Osteocyte (in vitro differentiated cells): Measurements from ENCODE around the gene LAPTM5. TPM values are rescaled to one million over a fixed set of nuclear protein-coding genes. Genes with fewer than 3 reads are reported as not detected.

Source experiments
- DNase-seq: peaks from one replicate; pipeline ENCODE4 v3.0.0; 2021; ENCODE audit warnings: mixed read lengths; ENCODE audit not compliant: unreplicated experiment; ENCODE audit errors: extremely low spot score
- H3K27ac Mint-ChIP-seq: one replicate; pipeline ENCODE4 v1.8.0; 2021; ENCODE audit warnings: mild to moderate bottlenecking, mixed read lengths; ENCODE audit not compliant: unreplicated experiment
- H3K27me3 Mint-ChIP-seq: one replicate; pipeline ENCODE4 v1.8.0; 2021; ENCODE audit warnings: mixed read lengths; ENCODE audit not compliant: unreplicated experiment
- H3K36me3 Mint-ChIP-seq: one replicate; pipeline ENCODE4 v1.8.0; 2021; ENCODE audit warnings: mixed read lengths; ENCODE audit not compliant: unreplicated experiment
- H3K4me1 Mint-ChIP-seq: one replicate; pipeline ENCODE4 v1.8.0; 2021; ENCODE audit warnings: mixed read lengths; ENCODE audit not compliant: unreplicated experiment
- H3K4me3 Mint-ChIP-seq: one replicate; pipeline ENCODE4 v1.8.0; 2021; ENCODE audit warnings: mild to moderate bottlenecking, moderate library complexity, mixed read lengths; ENCODE audit not compliant: unreplicated experiment
- H3K9me3 Mint-ChIP-seq: one replicate; pipeline ENCODE4 v1.8.0; 2021; ENCODE audit warnings: mixed read lengths; ENCODE audit not compliant: unreplicated experiment
- total RNA-seq: library from RNA; stranded (reverse); gene quantifications from 2 replicates; pipeline ENCODE4 v1.2.1, GENCODE V29; 2021
- TF ChIP-seq, protein P1 (sequence below): fragments of 200-600 bp; sonication (generic); IDR thresholded peaks from 2 replicates; pipeline ENCODE4 v1.5.0; 2021; ENCODE audit warnings: antibody characterized with exemption, mild to moderate bottlenecking, moderate library complexity

Gene LAPTM5
- total RNA-seq, 1 donor from 2014 or later: not detected

GRCh38 chr1:30747033-30748008, 10.3 kb downstream of the LAPTM5 start:
- no peak overlapping the region for H3K27ac Mint-ChIP-seq
- no peak overlapping the region for H3K4me3 Mint-ChIP-seq
- DNase-seq: no peak
- H3K4me1 Mint-ChIP-seq: no peaks in the 10 kb centered on the region
- peaks cover 5% of the 10 kb centered on the region for H3K27me3 Mint-ChIP-seq
- no peaks in the 10 kb centered on the region for H3K36me3 Mint-ChIP-seq
- TF ChIP-seq, protein P1, sequence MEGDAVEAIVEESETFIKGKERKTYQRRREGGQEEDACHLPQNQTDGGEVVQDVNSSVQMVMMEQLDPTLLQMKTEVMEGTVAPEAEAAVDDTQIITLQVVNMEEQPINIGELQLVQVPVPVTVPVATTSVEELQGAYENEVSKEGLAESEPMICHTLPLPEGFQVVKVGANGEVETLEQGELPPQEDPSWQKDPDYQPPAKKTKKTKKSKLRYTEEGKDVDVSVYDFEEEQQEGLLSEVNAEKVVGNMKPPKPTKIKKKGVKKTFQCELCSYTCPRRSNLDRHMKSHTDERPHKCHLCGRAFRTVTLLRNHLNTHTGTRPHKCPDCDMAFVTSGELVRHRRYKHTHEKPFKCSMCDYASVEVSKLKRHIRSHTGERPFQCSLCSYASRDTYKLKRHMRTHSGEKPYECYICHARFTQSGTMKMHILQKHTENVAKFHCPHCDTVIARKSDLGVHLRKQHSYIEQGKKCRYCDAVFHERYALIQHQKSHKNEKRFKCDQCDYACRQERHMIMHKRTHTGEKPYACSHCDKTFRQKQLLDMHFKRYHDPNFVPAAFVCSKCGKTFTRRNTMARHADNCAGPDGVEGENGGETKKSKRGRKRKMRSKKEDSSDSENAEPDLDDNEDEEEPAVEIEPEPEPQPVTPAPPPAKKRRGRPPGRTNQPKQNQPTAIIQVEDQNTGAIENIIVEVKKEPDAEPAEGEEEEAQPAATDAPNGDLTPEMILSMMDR: no peak
- no peaks in the 10 kb centered on the region for H3K9me3 Mint-ChIP-seq

GRCh38 chr1:30746212-30747032, 11.2 kb downstream of the LAPTM5 start:
- Mint-ChIP-seq H3K27ac (no peak overlapping the region), H3K4me3 (no peak overlapping the region), H3K4me1 (no peaks in the 10 kb centered on the region)

GRCh38 chr1:30745834-30746208, 11.8 kb downstream of the LAPTM5 start:
- H3K27me3 Mint-ChIP-seq: peaks cover 7% of the 10 kb centered on the region
- H3K4me3 Mint-ChIP-seq: no peak overlapping the region
- H3K4me1 Mint-ChIP-seq: no peaks in the 10 kb centered on the region
- no peak for DNase-seq
- H3K9me3 Mint-ChIP-seq: no peaks in the 10 kb centered on the region
- no peaks in the 10 kb centered on the region for H3K36me3 Mint-ChIP-seq
- TF ChIP-seq, protein P1: no peak
- H3K27ac Mint-ChIP-seq: no peak overlapping the region

More at GRCh38 chr1:30746212-30747032, 11.2 kb downstream of the LAPTM5 start:
- peaks cover 7% of the 10 kb centered on the region for H3K27me3 Mint-ChIP-seq
- TF ChIP-seq, protein P1: no peak
- H3K36me3 Mint-ChIP-seq: no peaks in the 10 kb centered on the region
- no peak for DNase-seq
- H3K9me3 Mint-ChIP-seq: no peaks in the 10 kb centered on the region

DNA sequence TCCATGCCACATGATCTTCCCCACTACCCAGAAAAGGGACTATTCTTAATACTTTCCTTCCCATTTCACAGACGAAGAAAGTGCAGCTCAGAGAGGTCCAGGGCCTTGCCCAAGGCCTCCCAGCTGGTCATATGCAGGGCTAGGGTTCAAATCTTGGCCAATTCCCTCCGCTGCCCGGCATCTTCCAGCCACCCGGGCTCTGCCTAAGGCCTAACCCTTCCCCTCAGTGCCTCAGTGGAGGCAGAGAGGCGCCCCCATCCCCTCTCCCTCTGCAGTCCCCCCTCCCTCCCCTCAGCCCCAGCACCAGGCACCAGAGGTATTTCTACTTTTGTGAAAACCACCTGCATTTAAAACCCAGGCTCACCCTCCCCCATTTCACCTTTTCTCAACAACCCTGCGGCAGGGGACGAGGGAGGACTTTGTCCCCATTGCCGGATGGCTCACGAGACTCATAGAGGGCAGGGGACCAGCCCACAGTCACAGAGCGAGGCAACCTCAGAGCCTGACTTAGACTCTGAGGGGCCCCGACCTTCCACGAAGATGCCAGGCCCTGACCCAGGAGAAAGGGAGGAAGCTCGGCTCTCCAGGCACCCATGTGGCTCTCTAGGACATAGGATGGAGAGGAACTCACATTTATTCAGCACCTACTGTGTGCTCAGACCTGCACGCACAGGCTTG, 12.3 kb downstream of the LAPTM5 start:
- TF ChIP-seq, protein P1: no peak
- no peak for DNase-seq
- peaks cover 7% of the 10 kb centered on the region for H3K27me3 Mint-ChIP-seq
- no peak overlapping the region for H3K4me3 Mint-ChIP-seq
- no peak overlapping the region for H3K27ac Mint-ChIP-seq
- H3K9me3 Mint-ChIP-seq: no peaks in the 10 kb centered on the region
- H3K36me3 Mint-ChIP-seq: no peaks in the 10 kb centered on the region
- no peaks in the 10 kb centered on the region for H3K4me1 Mint-ChIP-seq
